CD4-positive, alpha-beta T cell treated with Interleukin-21 for 1 hour (primary cell): ENCODE data around the gene CD4.

ENCODE experiments used
- DNase-seq: peaks from one replicate; pipeline ENCODE4 v3.0.0-alpha.2; 2020

Gene CD4

DNA sequence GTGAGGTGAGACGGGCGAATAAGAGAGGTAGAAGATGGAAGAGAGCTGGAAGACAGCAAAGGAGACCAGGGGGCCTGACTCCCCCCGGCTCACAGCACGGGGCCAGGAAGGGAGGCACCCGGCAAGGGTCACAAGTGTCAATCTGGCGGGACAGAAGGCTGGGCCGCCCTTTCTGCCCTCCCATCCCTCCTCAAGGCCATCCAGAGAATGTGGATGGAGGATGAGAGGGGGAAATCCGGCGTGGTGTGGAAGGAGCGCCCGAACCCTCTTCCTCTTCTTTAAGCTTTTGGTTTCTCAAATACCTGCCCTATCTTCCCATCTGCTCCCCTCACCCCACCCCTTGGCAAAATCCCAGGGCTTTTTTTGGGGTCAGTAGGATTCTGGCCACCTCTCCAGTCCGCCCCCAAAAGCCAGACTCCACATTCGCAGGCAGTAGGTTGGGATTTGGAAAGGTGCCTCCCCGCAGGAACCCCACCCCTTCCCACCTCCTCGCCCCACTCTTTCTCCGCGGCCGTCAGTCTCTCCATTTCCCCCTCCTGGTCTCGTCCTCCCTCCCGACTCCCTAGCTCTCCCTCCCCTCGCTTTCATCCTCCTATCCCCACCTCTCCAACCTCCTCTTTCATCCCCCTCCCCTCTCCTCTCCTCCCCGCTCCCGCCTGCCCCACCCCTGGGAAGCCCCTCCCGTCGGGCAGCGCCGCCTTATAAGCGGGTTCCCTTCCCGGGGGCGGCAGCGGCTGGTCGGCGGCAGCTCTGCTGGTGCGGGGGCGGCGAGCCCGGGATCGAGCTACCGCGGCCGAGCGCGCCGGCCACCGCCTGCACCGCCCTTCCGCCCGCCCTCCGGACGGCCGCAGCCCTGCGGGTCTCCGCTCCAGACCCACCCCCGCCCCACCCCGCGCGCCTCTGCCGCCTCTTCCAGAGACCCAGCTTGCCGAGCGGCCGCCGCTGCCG lies 23.4 kb upstream of the CD4 start, which contains the start of gene PTMS:
PTMS (plus strand) TSS at position 730 of the 948 bp plus-strand sequence. CDS start 343 bp downstream, outside the sequence.
- DNase-seq, result no peak

DNA sequence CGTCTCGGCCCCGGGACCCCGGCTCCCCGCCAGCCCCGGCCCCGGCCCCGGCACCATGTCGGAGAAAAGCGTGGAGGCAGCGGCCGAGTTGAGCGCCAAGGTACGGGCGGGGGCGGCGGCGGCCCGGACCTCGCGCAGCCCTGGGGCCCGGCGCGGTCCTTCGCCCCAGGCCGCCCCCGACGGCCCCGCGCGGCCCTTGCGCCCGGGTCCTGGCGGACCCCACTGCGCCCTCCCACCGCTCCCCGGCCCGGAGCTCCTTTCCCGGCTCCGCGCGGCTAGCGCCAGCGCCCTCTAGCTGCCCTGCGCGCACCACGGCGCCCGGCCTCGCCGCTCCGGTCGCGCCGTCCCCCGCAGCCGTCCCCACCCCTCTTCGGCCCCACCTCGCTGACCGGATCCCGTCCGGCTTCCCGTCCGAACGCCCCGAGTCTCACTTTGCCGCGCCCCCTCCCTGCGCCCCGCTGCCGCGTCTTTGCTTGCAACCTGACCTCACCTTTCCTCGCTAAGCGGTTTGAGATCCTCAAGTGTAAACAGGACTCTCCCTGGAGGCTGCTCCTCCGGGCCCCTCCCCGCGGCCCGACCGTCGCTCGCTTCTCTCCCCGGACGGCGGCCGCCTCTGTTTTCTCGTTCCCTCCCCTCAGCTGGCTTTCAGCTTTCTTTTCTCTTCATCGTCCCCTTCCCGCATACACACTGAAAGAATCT lies 22.5 kb upstream of the CD4 start:
- DNase-seq, result peak; percentile 50

DNA sequence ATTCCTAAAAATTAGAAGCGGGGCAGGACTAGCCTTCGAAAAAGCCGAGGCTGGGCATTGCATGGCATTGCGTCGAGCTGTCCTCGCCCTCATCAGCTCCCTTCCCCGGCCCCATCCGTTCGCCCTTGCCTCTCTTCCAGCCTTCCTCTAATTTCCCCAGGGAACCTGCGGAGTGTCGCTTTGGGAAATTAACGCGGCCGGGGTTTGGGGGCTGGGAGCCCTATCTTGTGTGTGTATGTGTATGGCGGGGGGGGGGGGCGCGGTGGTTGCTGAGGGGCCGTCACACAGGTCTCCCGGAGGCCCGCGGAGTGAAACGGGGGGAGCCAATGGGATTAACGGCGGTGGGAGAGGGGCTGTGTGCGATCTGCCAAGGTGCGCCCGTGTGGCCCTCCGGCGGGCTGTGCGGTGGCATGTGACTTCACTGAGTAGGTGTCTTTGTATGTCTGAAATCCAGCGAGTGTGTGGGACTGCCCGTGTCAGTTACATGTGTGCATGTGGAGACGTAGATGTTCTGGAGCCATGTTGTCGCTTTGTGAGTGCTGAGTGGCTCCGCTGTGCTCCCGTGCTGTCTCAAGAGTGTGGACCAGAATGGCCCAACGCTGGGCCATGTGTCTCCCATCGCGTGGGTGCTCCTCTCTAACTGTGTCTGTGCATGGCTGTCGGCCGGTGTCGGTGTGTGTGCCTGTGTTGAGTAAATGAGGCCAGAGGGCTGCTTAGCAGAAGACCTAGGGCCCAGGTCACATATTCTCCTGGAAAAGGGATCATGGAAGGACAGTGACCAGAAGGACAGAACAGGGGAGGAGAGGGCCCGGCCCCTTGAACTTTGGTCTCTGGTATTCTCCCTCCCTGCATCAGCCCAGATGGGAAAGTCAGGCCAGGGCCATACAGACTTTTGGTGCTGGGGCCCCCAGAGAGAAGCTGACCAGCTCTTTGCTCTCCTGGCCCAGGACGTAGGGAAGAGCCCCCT lies 21.7 kb upstream of the CD4 start:
- no peak for DNase-seq

DNA sequence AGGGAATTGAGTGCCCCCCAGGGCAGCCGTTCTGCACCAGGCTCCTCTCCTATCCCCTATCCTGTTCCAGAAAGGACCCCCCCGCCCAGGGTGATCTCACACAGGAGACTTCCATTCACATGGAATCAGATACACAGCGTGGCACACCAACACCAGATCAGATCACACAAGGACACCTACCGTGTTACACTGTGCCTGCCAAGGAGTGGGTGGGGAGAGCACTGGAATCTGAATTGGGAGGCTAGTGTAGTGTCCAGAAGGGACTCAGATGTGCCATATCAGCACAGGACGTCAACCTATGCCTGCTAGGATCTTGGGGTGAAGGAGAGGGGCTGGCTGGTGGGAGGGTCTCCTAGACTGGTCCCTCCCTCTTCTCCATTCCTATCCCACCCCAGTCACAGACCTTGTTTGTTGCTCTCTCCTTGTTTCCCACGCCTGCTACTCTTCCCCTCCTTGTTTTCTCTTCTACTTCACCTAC lies 20.9 kb upstream of the CD4 start:
- DNase-seq, result no peak

DNA sequence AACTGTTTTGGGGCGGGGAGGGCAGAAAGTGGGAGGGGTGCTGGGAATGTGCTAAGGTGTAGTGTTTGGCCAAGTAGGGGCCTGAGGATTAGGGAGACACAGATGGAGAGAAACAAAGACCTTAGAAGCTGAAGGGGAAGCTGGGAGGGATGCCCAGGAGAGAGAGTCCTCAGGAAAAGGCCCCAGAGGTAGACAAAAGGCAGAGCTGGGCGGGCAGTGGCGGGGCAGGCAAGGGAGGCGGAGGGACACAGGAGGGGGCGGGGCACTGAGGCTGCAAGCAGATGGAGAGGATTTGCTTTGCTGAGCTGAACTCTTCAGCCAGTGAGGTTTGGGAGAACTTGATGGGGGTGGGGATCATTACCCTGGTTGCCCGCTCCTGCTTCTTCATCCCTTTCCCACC lies 20.3 kb upstream of the CD4 start:
- DNase-seq, result no peak

DNA sequence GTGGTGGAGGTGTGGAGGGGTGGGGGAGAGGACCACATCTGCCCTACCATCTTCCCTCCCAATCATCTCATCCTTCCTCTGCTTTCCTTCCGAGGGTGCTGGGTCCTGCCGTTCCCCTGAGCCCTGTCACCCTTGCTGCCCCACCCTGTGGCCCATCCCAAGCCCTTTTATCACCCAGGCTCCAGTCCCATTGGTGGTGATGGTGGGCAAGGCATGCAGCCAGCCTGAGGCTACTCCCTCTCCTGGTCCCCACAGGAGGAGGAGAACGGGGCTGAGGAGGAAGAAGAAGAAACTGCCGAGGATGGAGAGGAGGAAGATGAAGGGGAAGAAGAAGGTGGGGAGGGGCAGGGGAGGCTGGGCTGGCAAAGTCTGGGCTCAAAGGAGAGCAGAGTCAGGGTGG lies 19.7 kb upstream of the CD4 start:
- DNase-seq, result no peak

DNA sequence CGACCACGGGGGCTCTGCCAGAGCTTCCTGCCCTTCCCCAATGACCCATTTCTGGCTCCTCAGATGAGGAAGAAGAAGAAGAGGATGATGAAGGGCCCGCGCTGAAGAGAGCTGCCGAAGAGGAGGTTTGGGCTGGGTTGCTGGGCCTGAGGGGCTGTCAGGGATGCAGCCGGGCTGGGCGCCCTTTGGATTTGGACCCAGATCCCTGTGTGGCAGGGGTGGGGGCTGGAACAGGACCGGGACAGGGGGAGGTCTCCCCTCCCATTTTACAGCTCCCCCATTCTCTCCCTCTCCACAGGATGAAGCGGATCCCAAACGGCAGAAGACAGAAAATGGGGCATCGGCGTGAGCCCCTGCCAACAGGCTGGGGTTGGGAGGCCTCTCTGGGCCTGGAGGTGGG lies 19.2 kb upstream of the CD4 start:
- DNase-seq, result no peak

DNA sequence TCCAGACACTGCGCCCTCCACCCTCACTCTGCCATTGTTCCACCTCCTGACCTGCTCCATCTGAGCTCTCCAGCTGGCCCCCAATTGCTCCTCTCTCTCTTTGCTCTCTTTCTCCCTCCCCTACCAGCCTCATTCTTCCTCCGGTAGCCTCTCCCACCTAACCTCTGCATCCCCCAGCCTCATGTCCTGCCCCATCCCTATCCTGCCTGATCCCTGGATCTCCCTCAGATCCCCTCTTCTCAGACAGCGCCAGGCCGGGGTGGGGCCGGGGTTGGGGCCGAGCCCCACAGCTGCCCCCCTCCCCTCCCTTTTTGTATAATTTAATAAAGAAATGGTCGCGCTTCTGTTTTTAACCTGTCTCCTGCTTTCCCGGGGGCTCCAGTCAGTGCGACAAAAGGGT lies 18.7 kb upstream of the CD4 start:
- DNase-seq, result no peak

DNA sequence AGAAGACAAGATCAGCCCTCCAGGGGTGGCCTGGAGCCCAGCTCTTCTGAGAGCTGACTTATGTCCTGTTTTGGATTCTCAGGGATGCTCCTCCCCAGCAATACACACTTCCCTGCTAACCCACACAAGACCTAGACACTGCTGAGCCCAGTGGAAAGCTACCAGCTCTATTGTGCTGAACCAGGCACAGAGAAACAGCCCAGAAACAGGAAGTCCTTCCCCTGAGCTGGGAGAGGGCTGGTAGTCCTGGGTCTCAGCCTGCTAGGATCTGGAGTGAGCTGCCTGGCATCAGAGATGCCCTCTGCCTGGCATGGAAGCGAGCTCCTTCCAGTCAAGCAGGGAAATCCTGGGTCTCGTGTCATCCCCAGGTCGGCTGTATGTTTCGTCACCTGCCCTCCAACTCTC lies 18.2 kb upstream of the CD4 start:
- DNase-seq, result no peak

DNA sequence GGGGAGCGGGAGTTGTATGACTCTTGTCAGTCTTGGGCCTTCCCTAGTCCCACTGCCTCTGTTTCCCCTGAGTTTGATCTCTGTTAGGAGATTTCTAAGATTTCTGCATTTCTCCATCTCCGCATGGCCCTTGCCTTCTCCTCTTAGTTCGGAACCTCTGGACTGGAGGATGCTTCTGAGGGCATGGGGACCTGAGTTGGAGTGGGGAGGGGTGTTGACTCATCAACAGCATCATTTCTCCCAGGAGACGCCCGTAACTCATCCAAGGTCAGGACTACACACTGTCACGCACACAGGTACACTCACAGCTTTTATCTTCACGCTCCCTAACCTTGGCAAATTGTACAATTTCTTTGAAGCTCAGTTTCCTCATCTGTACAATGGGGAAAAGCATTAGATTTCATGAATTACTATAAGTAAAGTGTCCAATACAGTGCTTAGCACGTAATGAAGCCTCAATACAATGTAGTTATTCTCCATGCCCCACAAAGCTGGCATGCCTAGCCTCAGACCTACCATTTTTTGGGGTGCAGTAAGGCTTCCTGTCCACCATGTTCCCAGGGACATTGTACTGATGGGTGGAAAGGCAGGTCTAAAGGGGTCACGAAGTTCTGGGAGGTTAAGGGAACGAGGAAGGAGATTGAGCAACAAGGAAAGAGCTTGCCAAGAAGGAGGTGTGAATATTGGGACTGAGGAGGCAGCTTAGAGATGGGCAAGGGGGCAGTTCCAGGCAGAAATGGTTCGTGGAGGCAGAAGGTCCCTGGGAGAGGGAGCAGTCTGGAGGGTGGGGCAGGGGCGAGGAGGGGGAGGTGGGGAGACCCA lies 17.6 kb upstream of the CD4 start:
- DNase-seq, result no peak

DNA sequence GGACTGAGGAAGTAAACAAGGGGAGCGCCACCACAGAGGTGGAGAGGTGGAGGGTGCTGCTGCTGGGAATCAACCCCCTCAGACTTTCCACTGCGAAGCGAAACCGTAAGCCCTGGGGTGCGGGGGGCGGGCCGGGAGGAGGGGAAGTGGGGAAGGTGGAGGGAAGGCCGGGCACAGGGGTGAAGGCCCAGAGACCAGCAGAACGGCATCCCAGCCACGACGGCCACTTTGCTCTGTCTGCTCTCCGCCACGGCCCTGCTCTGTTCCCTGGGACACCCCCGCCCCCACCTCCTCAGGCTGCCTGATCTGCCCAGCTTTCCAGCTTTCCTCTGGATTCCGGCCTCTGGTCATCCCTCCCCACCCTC lies 17.0 kb upstream of the CD4 start, which contains the start of gene LAG3:
LAG3 (plus strand) TSS at position 190 of the 365 bp plus-strand sequence. CDS start 333 bp downstream, outside the sequence.
- DNase-seq, result peak; percentile 62

DNA sequence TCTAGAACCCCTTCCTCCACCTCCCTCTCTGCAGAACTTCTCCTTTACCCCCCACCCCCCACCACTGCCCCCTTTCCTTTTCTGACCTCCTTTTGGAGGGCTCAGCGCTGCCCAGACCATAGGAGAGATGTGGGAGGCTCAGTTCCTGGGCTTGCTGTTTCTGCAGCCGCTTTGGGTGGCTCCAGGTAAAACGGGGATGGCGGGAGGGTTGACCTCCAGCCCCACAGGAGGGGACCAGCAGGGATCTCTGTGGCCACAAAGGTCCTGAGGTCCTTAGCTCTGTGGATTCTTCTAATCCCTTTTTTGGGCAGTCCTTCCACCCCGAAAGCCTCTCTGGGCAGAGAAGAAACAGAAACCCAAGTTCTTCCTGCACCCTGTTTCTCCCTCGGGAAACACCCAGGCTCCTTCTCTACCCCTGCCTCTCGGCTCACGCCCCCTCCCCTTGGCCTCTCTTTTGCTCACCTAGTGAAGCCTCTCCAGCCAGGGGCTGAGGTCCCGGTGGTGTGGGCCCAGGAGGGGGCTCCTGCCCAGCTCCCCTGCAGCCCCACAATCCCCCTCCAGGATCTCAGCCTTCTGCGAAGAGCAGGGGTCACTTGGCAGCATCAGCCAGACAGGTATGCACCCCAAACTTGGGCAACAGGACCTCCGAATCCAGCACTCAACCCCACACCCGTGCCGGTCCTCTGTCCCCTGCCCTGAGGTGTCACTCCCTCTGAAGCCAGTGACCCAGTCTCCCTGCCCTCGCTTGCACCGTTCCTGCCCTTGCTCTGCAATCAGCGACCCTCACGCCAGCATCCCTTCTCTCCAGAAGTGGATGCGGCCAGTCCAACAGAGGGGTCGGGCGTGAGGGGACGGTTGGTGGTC lies 16.4 kb upstream of the CD4 start:
- no peak for DNase-seq

DNA sequence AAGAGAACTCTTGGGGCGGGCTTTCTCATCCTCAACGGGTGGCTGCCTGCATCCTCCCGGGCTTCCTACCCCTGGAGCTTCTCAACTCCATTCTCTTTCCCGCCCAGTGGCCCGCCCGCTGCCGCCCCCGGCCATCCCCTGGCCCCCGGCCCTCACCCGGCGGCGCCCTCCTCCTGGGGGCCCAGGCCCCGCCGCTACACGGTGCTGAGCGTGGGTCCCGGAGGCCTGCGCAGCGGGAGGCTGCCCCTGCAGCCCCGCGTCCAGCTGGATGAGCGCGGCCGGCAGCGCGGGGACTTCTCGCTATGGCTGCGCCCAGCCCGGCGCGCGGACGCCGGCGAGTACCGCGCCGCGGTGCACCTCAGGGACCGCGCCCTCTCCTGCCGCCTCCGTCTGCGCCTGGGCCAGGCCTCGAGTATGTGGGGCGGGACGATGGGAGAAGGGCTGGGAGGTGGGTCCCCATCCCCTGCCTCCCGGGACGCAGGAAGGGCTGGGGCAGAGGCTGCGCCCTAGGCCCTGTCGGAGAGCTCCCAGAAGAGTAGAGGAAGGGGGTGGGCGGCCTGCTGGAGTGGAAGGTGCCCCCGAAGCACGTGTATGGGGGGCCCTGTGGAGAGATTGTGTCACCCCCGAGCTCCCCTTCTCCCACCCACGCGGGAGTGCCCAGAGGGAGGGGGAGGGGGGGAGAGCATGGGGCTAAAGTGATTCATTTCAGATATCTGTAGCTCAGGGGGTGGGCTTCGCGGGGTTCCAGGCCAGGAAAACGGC lies 15.6 kb upstream of the CD4 start:
- no peak for DNase-seq

DNA sequence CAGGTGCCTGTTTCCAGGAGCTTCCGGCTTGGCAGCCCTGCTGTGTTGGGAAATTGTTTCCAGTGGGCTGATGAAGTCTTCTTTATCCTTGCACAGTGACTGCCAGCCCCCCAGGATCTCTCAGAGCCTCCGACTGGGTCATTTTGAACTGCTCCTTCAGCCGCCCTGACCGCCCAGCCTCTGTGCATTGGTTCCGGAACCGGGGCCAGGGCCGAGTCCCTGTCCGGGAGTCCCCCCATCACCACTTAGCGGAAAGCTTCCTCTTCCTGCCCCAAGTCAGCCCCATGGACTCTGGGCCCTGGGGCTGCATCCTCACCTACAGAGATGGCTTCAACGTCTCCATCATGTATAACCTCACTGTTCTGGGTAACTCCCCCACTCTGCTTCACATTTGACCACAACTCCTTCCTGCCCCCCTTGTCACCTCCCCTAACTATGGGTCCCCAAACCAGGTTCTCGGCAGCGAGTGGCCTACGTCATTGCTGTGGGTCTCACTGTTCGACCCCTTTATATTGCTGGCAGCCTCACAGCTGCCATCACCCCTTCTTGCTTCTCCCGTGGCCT lies 14.7 kb upstream of the CD4 start:
- peak; percentile 85 for DNase-seq

DNA sequence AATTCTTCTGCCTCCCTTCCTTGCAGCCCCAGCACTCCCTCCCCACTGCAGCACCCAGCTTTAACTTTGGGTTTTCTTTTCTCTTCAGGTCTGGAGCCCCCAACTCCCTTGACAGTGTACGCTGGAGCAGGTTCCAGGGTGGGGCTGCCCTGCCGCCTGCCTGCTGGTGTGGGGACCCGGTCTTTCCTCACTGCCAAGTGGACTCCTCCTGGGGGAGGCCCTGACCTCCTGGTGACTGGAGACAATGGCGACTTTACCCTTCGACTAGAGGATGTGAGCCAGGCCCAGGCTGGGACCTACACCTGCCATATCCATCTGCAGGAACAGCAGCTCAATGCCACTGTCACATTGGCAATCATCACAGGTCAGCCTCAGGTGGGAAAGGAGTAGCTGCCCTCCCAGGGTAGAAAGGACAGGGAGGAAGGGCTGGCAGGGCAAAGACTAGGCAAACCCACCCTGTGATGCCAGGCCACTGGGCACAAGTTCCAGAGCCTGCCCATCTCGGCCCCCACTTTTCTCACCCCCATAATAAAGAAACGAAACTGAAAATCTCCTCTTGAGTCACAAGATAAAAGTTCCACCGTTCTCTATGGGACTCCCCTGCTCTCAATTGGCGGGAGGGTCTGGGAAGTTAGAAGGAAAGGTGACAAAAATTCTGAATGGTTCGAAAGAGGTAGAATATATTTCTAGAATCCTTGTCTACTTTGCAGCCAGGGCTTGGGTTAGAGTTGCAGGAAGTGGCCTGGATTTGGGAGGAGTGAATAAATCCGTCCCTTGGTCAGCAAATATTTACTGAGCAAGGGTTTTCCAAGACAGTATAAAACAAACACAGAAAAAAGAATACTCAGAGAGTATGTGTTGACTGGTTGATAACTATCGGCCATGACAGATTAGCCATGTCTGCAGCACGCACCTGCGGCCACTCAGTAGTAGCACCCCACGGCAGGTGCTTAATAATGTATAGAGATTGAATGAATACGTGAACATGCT lies 13.8 kb upstream of the CD4 start:
- DNase-seq, result no peak

DNA sequence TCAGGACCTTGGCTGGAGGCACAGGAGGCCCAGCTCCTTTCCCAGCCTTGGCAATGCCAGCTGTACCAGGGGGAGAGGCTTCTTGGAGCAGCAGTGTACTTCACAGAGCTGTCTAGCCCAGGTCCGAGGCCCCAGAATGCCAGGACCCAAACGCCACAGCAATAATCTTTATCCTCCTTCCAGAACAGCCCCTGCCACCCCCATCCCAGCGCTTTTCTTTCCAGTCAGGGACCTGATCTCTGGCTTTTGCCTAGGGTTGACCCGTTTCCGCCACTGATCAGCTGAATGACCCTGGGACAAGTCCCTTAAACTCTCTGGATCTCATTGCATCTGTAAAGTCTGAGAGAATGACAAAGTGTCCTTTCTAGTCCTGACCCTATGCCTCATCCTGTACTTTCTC lies 11.9 kb upstream of the CD4 start:
- DNase-seq, result no peak

DNA sequence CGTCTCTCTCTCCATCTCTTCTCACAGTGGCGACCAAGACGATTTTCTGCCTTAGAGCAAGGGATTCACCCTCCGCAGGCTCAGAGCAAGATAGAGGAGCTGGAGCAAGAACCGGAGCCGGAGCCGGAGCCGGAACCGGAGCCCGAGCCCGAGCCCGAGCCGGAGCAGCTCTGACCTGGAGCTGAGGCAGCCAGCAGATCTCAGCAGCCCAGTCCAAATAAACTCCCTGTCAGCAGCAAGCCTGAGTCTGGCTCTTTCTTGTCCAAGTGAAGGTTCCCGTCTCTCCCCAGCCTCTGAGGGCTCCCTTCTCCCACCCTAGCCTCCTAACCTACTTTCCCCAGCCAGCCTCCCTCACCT lies 11.1 kb upstream of the CD4 start:
- DNase-seq, result no peak
